Stimulated activated CD4-positive, alpha-beta T cell treated with anti-CD3 and anti-CD28 coated beads, Interleukin-4, amount 100 ng/mL, for 4 hours (primary cell): ENCODE results near the gene OR8G1.
"Not testable (repeated sequence)": the region's sequence is repeated elsewhere in the genome, so short reads cannot be mapped to it uniquely, and the experiment has no call there.

ENCODE experiments used
- DNase-seq, 2 experiments: peaks; one replicate each; pipeline ENCODE4 v3.0.0-alpha.2; 2020

OR8G1 gene

DNA sequence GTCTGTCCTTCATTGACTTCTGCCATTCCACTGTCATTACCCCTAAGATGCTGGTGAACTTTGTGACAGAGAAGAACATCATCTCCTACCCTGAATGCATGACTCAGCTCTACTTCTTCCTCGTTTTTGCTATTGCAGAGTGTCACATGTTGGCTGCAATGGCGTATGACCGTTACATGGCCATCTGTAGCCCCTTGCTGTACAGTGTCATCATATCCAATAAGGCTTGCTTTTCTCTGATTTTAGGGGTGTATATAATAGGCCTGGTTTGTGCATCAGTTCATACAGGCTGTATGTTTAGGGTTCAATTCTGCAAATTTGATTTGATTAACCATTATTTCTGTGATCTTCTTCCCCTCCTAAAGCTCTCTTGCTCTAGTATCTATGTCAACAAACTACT, 9.0 kb downstream of the OR8G1 start:
- not testable (repeated sequence) for DNase-seq

DNA sequence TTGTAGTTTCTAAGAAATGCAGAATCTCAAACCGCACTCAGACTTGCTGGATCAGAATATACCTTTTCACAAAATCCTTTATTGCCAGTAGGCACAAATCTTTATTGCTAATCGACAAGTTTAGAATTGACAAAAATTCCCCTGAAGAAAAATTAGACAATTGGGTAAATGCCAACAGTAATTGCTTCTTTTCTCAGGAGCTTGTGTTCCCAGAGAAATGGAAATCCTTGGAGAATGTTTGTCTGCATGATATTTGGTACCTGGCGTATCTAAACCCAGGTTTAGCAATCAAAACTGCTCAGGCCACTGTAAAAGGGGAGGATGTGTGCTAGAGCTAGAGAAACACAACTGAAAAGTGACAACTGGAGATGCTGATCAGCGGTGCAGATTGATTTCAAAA, 15.2 kb downstream of the OR8G1 start, which contains the start of gene OR8G5:
TSS of gene OR8G5 (plus strand) at position 301 of the 400 bp plus-strand sequence. CDS start 8,556 bp downstream, outside the sequence.
- no peak for DNase-seq

DNA sequence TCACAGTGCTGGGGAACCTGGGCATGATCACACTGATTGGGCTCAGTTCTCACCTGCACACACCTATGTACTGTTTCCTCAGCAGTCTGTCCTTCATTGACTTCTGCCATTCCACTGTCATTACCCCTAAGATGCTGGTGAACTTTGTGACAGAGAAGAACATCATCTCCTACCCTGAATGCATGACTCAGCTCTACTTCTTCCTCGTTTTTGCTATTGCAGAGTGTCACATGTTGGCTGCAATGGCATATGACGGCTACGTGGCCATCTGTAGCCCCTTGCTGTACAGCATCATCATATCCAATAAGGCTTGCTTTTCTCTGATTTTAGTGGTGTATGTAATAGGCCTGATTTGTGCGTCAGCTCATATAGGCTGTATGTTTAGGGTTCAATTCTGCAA, 24.1 kb downstream of the OR8G1 start:
- not testable (repeated sequence) for DNase-seq

DNA sequence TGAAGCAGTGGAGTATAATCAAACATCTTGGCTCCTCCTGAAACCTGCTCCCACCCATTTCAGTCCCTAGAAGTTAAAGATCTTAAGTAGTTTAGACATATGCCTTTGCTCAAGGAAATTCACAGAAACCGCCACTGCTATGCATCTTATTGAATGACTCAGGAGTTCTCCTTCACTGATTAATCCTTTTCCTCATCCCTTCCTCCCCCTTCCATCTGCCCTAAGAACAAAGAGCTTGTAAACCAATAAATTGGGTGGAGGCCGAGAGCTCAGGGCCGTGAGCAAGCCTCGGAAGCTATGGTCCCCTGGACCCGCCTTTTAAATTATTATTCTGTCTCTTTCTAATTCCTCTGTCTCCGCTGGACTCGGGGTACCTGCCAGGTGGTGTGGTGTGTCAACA, 30.0 kb downstream of the OR8G1 start:
- DNase-seq, result not testable (repeated sequence)

DNA sequence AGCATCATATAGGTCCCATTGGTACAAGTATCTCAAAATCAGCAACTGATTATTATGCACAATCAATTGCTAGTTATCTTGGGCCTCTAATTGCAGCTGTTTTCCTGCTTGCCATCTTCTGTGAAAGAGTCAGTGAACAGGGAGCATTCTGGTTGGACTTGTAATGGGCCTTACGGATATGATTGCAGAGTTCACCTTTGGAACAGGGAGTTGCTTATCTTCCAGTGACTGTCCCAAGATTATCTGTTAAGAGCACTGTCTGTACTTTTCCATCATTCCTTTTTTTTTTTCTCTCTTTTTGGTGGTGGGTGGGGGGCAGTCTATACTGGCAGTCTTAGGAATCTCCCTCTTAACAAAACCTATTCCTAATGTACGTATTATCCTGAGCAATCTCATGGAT, 33.1 kb downstream of the OR8G1 start:
- DNase-seq, result no peak

DNA sequence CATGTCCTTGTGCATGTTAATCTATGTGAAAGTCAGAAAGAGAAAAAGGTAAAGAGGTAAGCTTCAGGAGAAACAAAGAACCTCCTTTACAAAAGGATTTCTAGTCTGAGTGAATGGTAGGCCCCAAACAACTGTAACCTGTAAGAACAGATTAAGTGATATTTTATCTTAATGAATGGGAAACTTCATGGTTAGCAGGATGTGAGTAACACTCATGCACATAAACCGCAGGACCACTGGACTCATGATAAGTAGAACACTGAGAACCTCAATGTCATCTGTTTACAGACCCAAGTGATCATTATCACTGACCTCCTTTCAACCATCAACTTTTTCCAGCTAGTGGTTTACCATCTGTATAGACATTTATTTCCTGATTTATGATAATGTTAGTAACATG, 35.2 kb downstream of the OR8G1 start:
- no peak for DNase-seq

DNA sequence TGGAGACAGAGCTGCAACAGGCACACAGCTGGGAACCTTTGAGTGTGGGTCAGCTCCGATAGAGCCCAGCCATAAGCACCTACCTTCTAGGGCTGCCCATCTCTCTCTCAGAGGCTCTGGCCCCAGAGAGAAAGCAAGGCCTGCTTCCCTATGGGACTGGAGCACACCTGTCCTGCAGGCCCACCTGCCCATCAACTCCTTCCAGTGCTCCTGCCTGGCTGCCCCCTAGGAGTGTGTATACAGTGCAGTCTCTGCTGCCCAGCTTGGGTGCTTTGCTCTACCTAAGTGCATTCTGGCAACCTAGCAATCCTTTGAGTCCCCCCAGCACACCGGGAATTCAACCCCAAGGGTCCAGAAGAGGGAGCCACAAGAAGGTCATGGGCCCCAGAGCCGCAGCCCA, 36.3 kb downstream of the OR8G1 start:
- DNase-seq, result no peak

DNA sequence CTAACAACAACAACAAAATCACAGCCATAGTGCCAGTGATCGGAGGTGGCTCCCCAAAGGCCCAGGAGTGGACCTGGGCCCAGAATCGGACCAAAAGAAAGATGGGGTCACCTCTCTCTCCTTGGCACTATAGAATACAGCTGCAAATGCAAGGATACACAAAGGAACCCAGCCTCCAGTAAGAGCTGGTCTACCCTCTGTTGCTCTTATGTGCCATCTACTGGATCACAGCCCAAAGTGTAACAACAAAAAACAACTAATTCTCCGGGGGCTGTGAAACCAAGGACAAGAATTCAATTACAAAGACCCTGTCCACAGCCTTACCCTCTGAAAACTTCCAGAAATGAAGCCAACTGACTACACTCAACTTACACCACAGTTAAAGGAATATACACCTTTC, 36.9 kb downstream of the OR8G1 start:
- DNase-seq, result no peak

DNA sequence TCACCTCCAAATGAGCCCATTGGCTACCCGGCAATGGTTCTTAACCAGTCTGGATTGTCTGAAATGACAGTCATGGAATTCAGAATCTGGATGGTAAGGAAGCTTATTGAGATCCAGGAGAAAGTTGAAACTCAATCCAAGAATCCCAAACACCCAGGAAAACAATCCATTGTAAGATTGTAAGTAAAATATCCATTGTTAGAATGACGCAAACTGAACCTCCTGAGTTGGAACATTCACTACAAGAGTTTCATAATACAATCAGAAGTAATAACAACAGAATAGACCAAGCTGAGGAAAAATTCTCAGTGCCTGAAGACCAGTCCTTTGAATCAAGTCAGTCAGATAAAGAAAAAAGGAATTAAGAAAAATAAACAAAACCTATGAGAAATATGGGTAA, 37.4 kb downstream of the OR8G1 start:
- no peak for DNase-seq

DNA sequence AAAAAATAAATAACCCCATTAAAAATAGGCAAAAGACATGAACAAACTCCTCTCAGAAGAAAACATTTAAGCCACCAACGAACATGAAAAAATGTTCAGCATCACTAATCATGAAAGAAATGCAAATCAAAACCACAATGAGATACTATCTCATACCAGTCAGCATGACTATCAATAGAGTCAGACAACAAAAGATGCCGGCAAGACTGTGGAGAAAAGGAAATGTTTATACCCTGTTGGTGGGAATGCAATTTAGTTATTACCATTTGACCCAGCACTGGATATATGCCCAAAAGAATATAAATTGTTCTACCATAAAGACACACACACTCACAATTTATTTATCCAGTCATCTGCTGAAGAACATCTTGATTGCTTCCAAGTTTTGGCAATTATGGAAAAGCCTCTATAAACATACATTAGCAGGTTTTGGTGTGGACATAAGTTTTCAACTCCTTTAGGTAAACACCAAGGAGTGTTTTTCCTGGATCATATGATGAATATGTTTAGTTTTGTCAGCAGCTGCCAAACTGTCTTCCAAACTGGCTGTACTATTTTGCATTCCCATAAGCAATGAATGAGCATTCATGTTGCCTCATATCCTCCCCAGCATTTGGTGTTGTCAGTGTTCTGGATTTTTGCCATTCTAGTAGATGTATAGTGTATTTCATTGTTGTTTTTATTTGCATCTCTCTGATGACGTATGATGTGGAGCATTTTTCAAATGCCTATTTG, 44.9 kb downstream of the OR8G1 start:
- no peak for DNase-seq

DNA sequence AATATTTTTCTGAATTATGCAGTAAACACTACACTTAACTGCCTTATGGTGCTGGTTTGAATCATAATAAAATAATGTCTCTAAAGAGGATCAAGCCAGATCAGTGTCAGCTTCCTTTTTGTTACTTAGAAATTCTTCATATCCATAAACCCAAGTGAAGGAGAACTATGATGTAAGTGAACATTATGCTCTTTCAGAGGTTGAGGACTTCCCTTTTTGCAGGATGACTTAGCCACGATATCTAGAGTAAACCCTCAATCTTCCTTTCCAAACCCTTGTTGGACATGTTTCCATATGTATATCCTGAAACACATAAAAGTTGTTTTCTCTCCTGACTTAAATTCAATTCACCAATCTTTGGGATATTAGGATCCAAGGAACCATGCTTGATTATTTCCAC, 53.8 kb downstream of the OR8G1 start:
- no peak for DNase-seq

DNA sequence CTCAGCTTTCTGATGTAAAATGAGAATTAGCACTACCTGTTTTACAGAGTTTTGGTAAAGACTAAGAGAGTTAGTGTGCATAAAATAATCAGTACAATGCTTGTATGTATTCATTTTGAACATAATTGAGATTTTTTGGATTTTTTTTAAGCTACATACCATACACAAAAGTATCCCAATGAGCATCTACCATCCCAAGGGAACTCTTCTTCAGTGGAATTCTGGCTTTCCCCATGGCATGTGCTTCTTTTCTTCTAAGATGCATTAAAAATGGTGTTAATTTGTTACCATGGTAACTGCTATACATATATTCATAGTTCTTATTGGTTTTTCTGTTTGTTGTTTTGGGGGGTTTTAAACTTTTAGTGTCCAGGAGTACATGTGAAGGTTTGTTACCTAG, 55.1 kb downstream of the OR8G1 start:
- DNase-seq, result no peak

DNA sequence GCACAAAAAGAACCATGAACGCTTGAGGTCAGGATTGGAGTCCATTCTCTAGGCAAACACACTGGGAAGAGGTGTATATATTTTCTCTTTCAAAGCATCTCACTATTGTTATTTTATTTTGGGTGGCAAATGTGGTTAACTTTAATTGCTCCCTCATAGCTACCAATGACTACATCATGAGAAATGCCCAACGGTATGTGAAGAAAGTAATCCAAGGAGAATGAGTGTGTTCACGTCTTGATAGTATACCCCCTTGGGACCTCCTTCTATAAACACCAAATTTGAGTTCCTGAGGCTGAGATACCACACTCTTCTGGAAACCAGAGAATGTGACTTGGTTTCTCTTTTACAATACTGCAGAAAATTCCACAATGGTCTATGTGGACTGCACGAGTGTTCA, 57.0 kb downstream of the OR8G1 start:
- no peak for DNase-seq

DNA sequence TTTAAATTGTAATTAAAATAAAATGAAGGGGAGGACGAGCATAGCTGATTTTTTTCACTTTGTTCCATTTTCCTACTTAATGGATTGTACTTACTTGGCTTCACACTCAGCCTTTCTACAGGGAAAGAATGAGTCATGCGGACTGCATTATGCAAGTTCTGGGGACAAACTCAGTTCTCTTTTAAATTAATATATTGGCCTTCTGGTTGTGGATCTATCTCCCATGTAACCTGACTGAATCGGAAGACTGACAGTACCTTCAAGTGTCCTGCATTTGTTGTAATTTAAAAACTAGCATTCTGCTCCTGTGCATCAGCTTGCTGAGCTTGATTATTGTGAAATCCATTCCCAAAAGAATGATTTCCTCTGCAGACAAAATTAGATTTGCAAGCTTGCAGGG, 60.7 kb downstream of the OR8G1 start:
- no peak for DNase-seq

DNA sequence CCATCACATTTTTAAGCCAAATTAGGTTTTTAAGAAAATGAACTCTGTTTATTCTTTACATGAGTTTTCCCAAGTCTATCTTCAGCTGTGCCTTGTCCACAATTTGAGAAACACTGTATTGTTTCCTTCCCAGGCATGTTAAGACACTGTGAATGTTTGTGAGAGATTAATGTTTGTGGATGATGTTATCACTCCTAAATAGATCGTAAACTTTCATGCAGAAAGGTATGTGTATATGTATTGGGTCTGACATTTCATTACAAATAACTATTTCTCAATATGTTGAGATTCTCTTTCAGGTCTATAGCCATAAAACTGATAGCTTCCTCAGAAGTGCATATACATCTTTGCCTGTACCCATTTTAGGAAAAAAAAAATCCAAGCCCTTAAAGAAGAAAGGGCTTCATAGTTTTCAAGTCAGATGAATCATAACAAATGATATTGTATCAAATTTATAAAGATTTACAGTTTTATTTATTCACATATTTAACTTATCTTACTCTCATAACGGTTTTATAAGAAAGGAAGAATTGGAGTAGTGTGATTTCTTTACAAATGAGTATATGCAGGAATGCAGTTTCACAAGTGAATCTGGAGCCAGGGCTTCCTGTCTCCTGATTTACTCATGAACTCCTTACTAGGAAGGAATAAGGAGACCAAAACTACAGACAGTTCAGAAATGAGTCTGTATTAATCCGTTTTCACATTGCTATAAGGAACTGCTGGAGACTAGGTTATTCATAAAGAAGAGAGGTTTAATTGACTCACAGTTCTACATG, 61.6 kb downstream of the OR8G1 start:
- DNase-seq, result no peak
